K562 (cell line): ENCODE data around the gene CACNG1. TPM values are rescaled to one million over a fixed set of nuclear protein-coding genes. Genes with fewer than 3 reads are reported as not detected.

Experiments
- ATAC-seq: fragments of 200-7000 bp; cut with Tn5 transposase; 3 replicates; pipeline ENCODE4 v1.9.1; 2020; ENCODE audit warnings: moderate library complexity
- BruUV-seq: library from RNA; stranded (reverse); fragments of 400-500 nt; replicated peaks from 2 replicates; lab custom pipeline; 2021; lab: Mats Ljungman, UMichigan
- CTCF ChIA-PET: fragments of 300-600 bp; formaldehyde crosslinking; extraction: SDS; loops from one replicate; lab custom pipeline; 2021; ENCODE audit warnings: low intra/inter-chr PET ratio; lab: Yijun Ruan, JAX
- POLR2A ChIA-PET: fragments of 300-600, 350-650 bp; sonication (Branson Sonifier 250); formaldehyde crosslinking; extraction: SDS; loops from one replicate; lab custom pipeline; 2021; ENCODE audit warnings: antibody characterized with exemption, inconsistent platforms; lab: Yijun Ruan, JAX
- DNase-seq, 4 experiments: peaks; one replicate each; pipeline versions ENCODE4 v3.0.0 to v3.0.0-alpha.2; 2011 to 2018; ENCODE audit warnings: low spot score in 3 of 4, mixed read lengths in 3 of 4; ENCODE audit errors: extremely low read depth in 1 of 4
- FAIRE-seq: peaks from 2 replicates; lab custom pipeline; 2011; peaks lifted over from hg19 to GRCh38; lab: Jason Lieb, UNC
- H2AFZ ChIP-seq: 2 replicates; pipeline ENCODE4 v1.6.0; 2011; ENCODE audit warnings: low read depth, low read length, control low read depth, inconsistent platforms
- H3K27ac ChIP-seq: fragments of 200-600 bp; 3 replicates; pipeline ENCODE4 v1.8.0; 2011; ENCODE audit warnings: low read depth, mild to moderate bottlenecking, control low read depth, inconsistent platforms, low read length, moderate library complexity, mixed read lengths; ENCODE audit errors: extremely low read depth
- H3K27me3 ChIP-seq, 2 experiments: fragments of 300-600 bp in 1 of 2; 2 replicates in 1 of 2; 3 replicates in 1 of 2; pipeline versions ENCODE4 v1.6.0 to v1.8.0; 2011; ENCODE audit warnings: inconsistent platforms in 2 of 2, low read length in 2 of 2, mild to moderate bottlenecking in 1 of 2, mixed read lengths in 1 of 2, moderate library complexity in 1 of 2; ENCODE audit not compliant: control insufficient read depth in 2 of 2, insufficient read depth in 2 of 2
- H3K36me3 ChIP-seq: fragments of 300-600 bp; 3 replicates; pipeline ENCODE4 v1.8.0; 2011; ENCODE audit warnings: mild to moderate bottlenecking, low read length, inconsistent platforms; ENCODE audit not compliant: control insufficient read depth, insufficient read depth
- H3K4me1 ChIP-seq, 2 experiments: fragments of 200-600 bp in 1 of 2; replicated peaks in 1 of 2; 2 replicates in 1 of 2; 3 replicates in 1 of 2; pipeline versions ENCODE4 v1.5.1 to v1.8.0; 2011; ENCODE audit warnings: inconsistent platforms in 2 of 2, low read length in 2 of 2, mild to moderate bottlenecking in 1 of 2, mixed read lengths in 1 of 2, moderate library complexity in 1 of 2; ENCODE audit not compliant: control insufficient read depth in 2 of 2, insufficient read depth in 2 of 2
- H3K4me2 ChIP-seq: 2 replicates; pipeline ENCODE4 v1.6.1; 2011; ENCODE audit warnings: low read length, control low read depth, inconsistent platforms, mixed read lengths; ENCODE audit not compliant: insufficient read depth
- H3K4me3 ChIP-seq: fragments of 200-600 bp; sonication (generic), shearing (Covaris generic); 2 replicates; pipeline ENCODE4 v1.5.1; 2016; ENCODE audit warnings: control low read depth, inconsistent platforms
- H3K79me2 ChIP-seq: fragments of 200-600 bp; 3 replicates; pipeline ENCODE4 v1.8.0; 2011; ENCODE audit warnings: low read length, inconsistent platforms; ENCODE audit not compliant: control insufficient read depth, insufficient read depth
- H3K9ac ChIP-seq, 2 experiments: 2 replicates each; pipeline versions ENCODE4 v1.6.0 to v1.6.1; 2011; ENCODE audit warnings: low read depth in 2 of 2, low read length in 2 of 2, control low read depth in 1 of 2, inconsistent platforms in 1 of 2, mild to moderate bottlenecking in 1 of 2, mixed read lengths in 1 of 2; ENCODE audit not compliant: insufficient read depth in 1 of 2
- H3K9me1 ChIP-seq: one replicate; pipeline ENCODE4 v1.6.0; 2011; ENCODE audit warnings: inconsistent platforms, mild to moderate bottlenecking, low read length, moderate library complexity; ENCODE audit not compliant: control insufficient read depth, insufficient read depth
- H3K9me3 ChIP-seq: replicated peaks from 2 replicates; pipeline ENCODE4 v1.5.1; 2011; ENCODE audit warnings: low read depth, low read length, inconsistent platforms; ENCODE audit not compliant: control insufficient read depth, insufficient read depth
- H4K20me1 ChIP-seq: replicated peaks from 2 replicates; pipeline ENCODE4 v1.6.1; 2011; ENCODE audit warnings: low read length, inconsistent platforms, mixed read lengths; ENCODE audit not compliant: control insufficient read depth, insufficient read depth
- CHCHD3 ChIP-seq: fragments of 250-450 bp; sonication (Bioruptor Pico); IDR thresholded peaks from 2 replicates; pipeline ENCODE4 v2.1.2; 2022; ENCODE audit warnings: mild to moderate bottlenecking
- DNMT1 ChIP-seq: fragments of 450-650 bp; IDR thresholded peaks from 2 replicates; pipeline ENCODE4 v1.6.1; 2016; ENCODE audit warnings: antibody characterized with exemption, mild to moderate bottlenecking
- FIP1L1 ChIP-seq: fragments of 200-400 bp; formaldehyde crosslinking; IDR thresholded peaks from 2 replicates; pipeline ENCODE4 v1.6.1; 2018; ENCODE audit warnings: mild to moderate bottlenecking, low read depth, low read length; ENCODE audit not compliant: poor library complexity, severe bottlenecking
- GABPB2 ChIP-seq: fragments of 250-450 bp; sonication (Bioruptor Pico); conservative IDR thresholded peaks from 2 replicates; pipeline ENCODE4 v1.5.1; 2021; ENCODE audit warnings: mild to moderate bottlenecking
- GATAD2A ChIP-seq: fragments of 450-650 bp; IDR thresholded peaks from 2 replicates; pipeline ENCODE4 v1.6.1; 2017
- HCFC1 ChIP-seq: IDR thresholded peaks from 2 replicates; pipeline ENCODE4 v1.6.1; 2012; ENCODE audit warnings: low read depth, low read length, improper control_type of control experiment
- KLF1 ChIP-seq: fragments of 450-650 bp; IDR thresholded peaks from 2 replicates; pipeline ENCODE4 v1.6.1; 2016; ENCODE audit warnings: missing genetic modification characterization, missing compliant biosample characterization
- MAFG ChIP-seq: fragments of 450-650 bp; conservative IDR thresholded peaks from 2 replicates; pipeline ENCODE4 v1.6.1; 2016; ENCODE audit warnings: missing genetic modification characterization, missing compliant biosample characterization
- TAL1 ChIP-seq: fragments of 450-650 bp; IDR thresholded peaks from 2 replicates; pipeline ENCODE4 v1.6.1; 2016; ENCODE audit warnings: mild to moderate bottlenecking
- TCF7L2 ChIP-seq: fragments of 150-350 bp; IDR thresholded peaks from 2 replicates; pipeline ENCODE4 v1.6.1; 2016; ENCODE audit warnings: low read depth, mild to moderate bottlenecking, low read length, moderate library complexity
- WGBS: fragments of 100-300 bp; shearing (Covaris generic); methylation state at CpG from one replicate; pipeline ENCODE4 v1.1.6; 2016; ENCODE audit warnings: low coverage, mixed read lengths; ENCODE audit not compliant: insufficient coverage; ENCODE audit errors: missing lambda C conversion rate; 5-methylcytosine and 5-hydroxymethylcytosine counted together
- in situ Hi-C: fragments of 300-500 bp; cut with MboI; formaldehyde crosslinking; loops from 4 replicates; pipeline ENCODE4 v1.15.0; 2018; ENCODE audit warnings: inconsistent platforms, mixed read lengths
- intact Hi-C: fragments of 100-400 bp; cut with micrococcal nuclease; formaldehyde crosslinking; loops from 2 replicates; pipeline ENCODE4 v1.14.2; 2022
- polyA plus RNA-seq, 8 experiments: library from polyadenylated mRNA; depleted of rRNA in 4 of 8; stranded (reverse) in 5 of 8; unstranded in 3 of 8; fragments of >200 nt; fragmentation: Nextera tagmentation in 2 of 8; fragmentation: Illumina TruSeq in 1 of 8; extraction: Ambion mirVana in 2 of 8; extraction: Trizol in 1 of 8; gene quantifications; 2 replicates each; pipeline versions ENCODE4 v1.2.1 to v1.2.3, GENCODE V29; 2011 to 2014; ENCODE audit warnings: inconsistent platforms in 1 of 8, missing spikeins in 1 of 8
- total RNA-seq, 7 experiments: library from RNA; depleted of rRNA in 6 of 7; stranded (reverse); fragments of >200 nt in 6 of 7; fragmentation: Illumina TruSeq in 2 of 7; extraction: Trizol in 2 of 7; gene quantifications; 2 replicates each; pipeline versions ENCODE4 v1.2.1 to v1.2.3, GENCODE V29; 2011 to 2021; ENCODE audit warnings: low replicate concordance in 1 of 7
- TF ChIP-seq, protein P1 (sequence below): fragments of 450-650 bp; formaldehyde crosslinking; IDR thresholded peaks from 2 replicates; pipeline ENCODE4 v1.4.0; 2020; ENCODE audit warnings: mild to moderate bottlenecking, moderate library complexity
- TF ChIP-seq, protein P2 (sequence below): sonication (generic); formaldehyde crosslinking; IDR thresholded peaks from 2 replicates; pipeline ENCODE4 v1.8.1; 2023; ENCODE audit warnings: missing genetic modification reagents, mild to moderate bottlenecking, borderline replicate concordance

Gene CACNG1
- total and polyA plus RNA-seq, 9 of the 15 experiments (the other 6 are each of a cell fraction or from before 2014, with no cell fraction given), result not detected

DNA sequence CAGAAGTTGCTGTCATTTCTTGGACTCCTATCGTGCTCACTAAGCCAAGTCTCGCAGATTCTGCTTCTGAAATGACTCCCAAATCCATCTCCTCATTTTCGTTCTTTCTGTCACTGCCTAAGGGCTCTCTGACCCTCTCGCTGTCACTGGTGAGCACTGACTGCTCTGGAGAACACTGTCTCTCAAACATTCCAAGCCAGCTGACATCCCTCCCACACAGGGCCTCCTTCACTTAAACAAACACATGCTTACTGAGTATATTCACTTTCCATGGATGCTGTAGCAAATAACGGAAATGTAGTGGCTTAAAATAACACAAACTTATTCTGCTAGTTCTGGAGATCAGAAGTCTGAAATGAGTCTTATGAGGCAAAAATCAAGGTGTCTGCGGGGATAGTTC, 18.8 kb downstream of the CACNG1 start:
- POLR2A ChIA-PET, result no interaction called here
- 33% methylated on average over 6 of the region's 6 CpGs for WGBS

DNA sequence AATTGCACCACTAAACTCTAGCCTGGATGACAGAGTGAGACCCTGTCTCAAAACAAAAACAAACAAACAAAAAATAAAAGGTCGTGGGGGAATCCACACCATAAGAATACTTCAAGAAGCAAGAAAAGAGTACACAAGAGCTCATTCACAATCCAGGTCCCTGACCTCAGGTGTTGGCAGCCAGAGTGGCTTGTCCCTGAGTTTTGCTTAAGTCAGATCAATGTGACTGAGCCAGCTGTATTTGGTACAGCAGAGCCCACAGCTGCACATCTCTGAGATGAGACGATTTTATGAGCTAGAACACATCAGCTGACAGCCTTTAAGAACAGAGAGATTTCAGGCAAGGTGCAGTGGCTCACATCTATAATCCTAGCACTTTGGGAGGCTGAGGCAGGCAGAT, 22.4 kb downstream of the CACNG1 start:
- no peak overlapping the region for H3K27ac ChIP-seq
- ChIA-PET CTCF (no interaction called here), POLR2A (interaction anchor here (0.6 to 1.2 kb wide), 3 partner anchors 8 to 197 kb away, joined by 4 to 6 read pairs (median 5); no protein-coding TSS in a partner anchor)
- H2AFZ ChIP-seq, result no peak overlapping the region
- no peak overlapping the region for H3K9ac ChIP-seq
- 0% methylated on average over 2 of the region's 2 CpGs for WGBS
- no peaks in the 10 kb centered on the region for H3K36me3 ChIP-seq
- H3K9me3 ChIP-seq, result no peaks in the 10 kb centered on the region
- no peaks in the 10 kb centered on the region for H3K27me3 ChIP-seq
- TF ChIP-seq MAFG (tag) (no peak), DNMT1 (no peak), GATAD2A (no peak), GABPB2 (CRISPR knock-in tag) (no peak), TCF7L2 (no peak), FIP1L1 (no peak), CHCHD3 (CRISPR knock-in tag) (no peak)
- TF ChIP-seq, protein P1, sequence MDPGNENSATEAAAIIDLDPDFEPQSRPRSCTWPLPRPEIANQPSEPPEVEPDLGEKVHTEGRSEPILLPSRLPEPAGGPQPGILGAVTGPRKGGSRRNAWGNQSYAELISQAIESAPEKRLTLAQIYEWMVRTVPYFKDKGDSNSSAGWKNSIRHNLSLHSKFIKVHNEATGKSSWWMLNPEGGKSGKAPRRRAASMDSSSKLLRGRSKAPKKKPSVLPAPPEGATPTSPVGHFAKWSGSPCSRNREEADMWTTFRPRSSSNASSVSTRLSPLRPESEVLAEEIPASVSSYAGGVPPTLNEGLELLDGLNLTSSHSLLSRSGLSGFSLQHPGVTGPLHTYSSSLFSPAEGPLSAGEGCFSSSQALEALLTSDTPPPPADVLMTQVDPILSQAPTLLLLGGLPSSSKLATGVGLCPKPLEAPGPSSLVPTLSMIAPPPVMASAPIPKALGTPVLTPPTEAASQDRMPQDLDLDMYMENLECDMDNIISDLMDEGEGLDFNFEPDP, result no peak
- TF ChIP-seq, protein P2, sequence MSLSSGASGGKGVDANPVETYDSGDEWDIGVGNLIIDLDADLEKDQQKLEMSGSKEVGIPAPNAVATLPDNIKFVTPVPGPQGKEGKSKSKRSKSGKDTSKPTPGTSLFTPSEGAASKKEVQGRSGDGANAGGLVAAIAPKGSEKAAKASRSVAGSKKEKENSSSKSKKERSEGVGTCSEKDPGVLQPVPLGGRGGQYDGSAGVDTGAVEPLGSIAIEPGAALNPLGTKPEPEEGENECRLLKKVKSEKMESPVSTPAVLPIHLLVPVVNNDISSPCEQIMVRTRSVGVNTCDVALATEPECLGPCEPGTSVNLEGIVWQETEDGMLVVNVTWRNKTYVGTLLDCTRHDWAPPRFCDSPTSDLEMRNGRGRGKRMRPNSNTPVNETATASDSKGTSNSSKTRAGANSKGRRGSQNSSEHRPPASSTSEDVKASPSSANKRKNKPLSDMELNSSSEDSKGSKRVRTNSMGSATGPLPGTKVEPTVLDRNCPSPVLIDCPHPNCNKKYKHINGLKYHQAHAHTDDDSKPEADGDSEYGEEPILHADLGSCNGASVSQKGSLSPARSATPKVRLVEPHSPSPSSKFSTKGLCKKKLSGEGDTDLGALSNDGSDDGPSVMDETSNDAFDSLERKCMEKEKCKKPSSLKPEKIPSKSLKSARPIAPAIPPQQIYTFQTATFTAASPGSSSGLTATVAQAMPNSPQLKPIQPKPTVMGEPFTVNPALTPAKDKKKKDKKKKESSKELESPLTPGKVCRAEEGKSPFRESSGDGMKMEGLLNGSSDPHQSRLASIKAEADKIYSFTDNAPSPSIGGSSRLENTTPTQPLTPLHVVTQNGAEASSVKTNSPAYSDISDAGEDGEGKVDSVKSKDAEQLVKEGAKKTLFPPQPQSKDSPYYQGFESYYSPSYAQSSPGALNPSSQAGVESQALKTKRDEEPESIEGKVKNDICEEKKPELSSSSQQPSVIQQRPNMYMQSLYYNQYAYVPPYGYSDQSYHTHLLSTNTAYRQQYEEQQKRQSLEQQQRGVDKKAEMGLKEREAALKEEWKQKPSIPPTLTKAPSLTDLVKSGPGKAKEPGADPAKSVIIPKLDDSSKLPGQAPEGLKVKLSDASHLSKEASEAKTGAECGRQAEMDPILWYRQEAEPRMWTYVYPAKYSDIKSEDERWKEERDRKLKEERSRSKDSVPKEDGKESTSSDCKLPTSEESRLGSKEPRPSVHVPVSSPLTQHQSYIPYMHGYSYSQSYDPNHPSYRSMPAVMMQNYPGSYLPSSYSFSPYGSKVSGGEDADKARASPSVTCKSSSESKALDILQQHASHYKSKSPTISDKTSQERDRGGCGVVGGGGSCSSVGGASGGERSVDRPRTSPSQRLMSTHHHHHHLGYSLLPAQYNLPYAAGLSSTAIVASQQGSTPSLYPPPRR (CRISPR knock-in tag), result no peak
- FAIRE-seq (no peak), DNase-seq (no peak), ATAC-seq (no peak)
- H3K9me1 ChIP-seq, result no peaks in the 10 kb centered on the region
- intact Hi-C loops (no loop called here), in situ Hi-C loops (no loop called here)
- no peaks in the 10 kb centered on the region for H3K79me2 ChIP-seq
- H3K4me3 ChIP-seq, result no peak overlapping the region
- H4K20me1 ChIP-seq, result peaks cover 8% of the 10 kb centered on the region; the same call in 1 of the 2 replicates
- H3K4me1 ChIP-seq, result no peaks in the 10 kb centered on the region; a peak in 1 of 5 replicates
- BruUV-seq, result no TSS peak
- H3K4me2 ChIP-seq, result no peak overlapping the region

More for the DNA sequence above, 18.8 kb downstream of the CACNG1 start:
- H3K4me3 ChIP-seq, result no peak overlapping the region
- intact Hi-C loops (no loop called here), in situ Hi-C loops (no loop called here)
- no TSS peak for BruUV-seq
- no peaks in the 10 kb centered on the region for H3K79me2 ChIP-seq
- H4K20me1 ChIP-seq, result peaks cover 4% of the 10 kb centered on the region; the same call in 1 of the 2 replicates
- H3K4me1 ChIP-seq, result no peaks in the 10 kb centered on the region; a peak in 1 of 5 replicates
- H2AFZ ChIP-seq, result no peak overlapping the region
- CTCF ChIA-PET, result no interaction called here
- H3K27ac ChIP-seq, result no peak overlapping the region
- H3K36me3 ChIP-seq, result no peaks in the 10 kb centered on the region
- TF ChIP-seq KLF1 (tag) (no peak), HCFC1 (no peak), TAL1 (no peak)
- DNase-seq (no peak), ATAC-seq (no peak), FAIRE-seq (no peak)
- no peaks in the 10 kb centered on the region for H3K9me1 ChIP-seq
- no peaks in the 10 kb centered on the region for H3K9me3 ChIP-seq
- peaks cover 4% of the 10 kb centered on the region in 2 experiments; a peak in 2 of 5 replicates for H3K27me3 ChIP-seq
- no peak overlapping the region for H3K4me2 ChIP-seq
- H3K9ac ChIP-seq, result no peak overlapping the region
